GM23338 (cell line): ENCODE results near the gene KIAA1217. TPM values are rescaled to one million over a fixed set of nuclear protein-coding genes. Genes with fewer than 3 reads are reported as not detected.
A peak's percentile ranks its signal among the peaks of the same experiment; 100 is the strongest.

Source experiments
- ATAC-seq: fragments of 200-7000 bp; cut with Tn5 transposase; 3 replicates; pipeline ENCODE4 v1.9.1; 2020
- DNase-seq: peaks from one replicate; pipeline ENCODE4 v3.0.0-alpha.2; 2015; ENCODE audit warnings: low spot score
- H2AFZ ChIP-seq: fragments of 200-600 bp; sonication (generic); 2 replicates; pipeline ENCODE4 v1.8.0; 2016; ENCODE audit warnings: antibody characterized with exemption, mild to moderate bottlenecking, moderate library complexity
- H3F3A ChIP-seq: fragments of 200-600 bp; sonication (generic); replicated peaks from 2 replicates; pipeline ENCODE4 v1.8.0; 2017; ENCODE audit warnings: antibody characterized with exemption, mixed run types, low read depth
- H3K27ac ChIP-seq: fragments of 200-600 bp; sonication (generic); 2 replicates; pipeline ENCODE4 v1.6.1; 2016; ENCODE audit warnings: low read depth
- H3K27me3 ChIP-seq: fragments of 200-600 bp; sonication (generic); 2 replicates; pipeline ENCODE4 v1.8.0; 2016; ENCODE audit warnings: mild to moderate bottlenecking, mixed run types, moderate library complexity; ENCODE audit not compliant: insufficient read depth
- H3K36me3 ChIP-seq: fragments of 200-600 bp; sonication (generic); 2 replicates; pipeline ENCODE4 v1.8.0; 2016; ENCODE audit warnings: mild to moderate bottlenecking; ENCODE audit not compliant: insufficient read depth
- H3K4me1 ChIP-seq: fragments of 200-600 bp; sonication (generic); 2 replicates; pipeline ENCODE4 v1.8.0; 2016; ENCODE audit warnings: mild to moderate bottlenecking, moderate library complexity; ENCODE audit not compliant: insufficient read depth
- H3K4me2 ChIP-seq: fragments of 200-600 bp; sonication (generic); 2 replicates; pipeline ENCODE4 v1.7.1; 2017; ENCODE audit warnings: mixed run types
- H3K4me3 ChIP-seq: fragments of 200-600 bp; sonication (generic); 2 replicates; pipeline ENCODE4 v1.6.1; 2016; ENCODE audit warnings: mixed run types
- H3K79me2 ChIP-seq: fragments of 200-600 bp; sonication (generic); replicated peaks from 2 replicates; pipeline ENCODE4 v1.8.0; 2017; ENCODE audit warnings: mild to moderate bottlenecking; ENCODE audit not compliant: insufficient read depth
- H3K9me2 ChIP-seq: fragments of 200-600 bp; sonication (generic); 2 replicates; pipeline ENCODE4 v1.8.0; 2017; ENCODE audit not compliant: insufficient read depth
- H4K20me1 ChIP-seq: fragments of 200-600 bp; sonication (generic); replicated peaks from 2 replicates; pipeline ENCODE4 v1.8.0; 2017; ENCODE audit warnings: mild to moderate bottlenecking; ENCODE audit not compliant: insufficient read depth
- H3K27ac Mint-ChIP-seq: 2 replicates; pipeline ENCODE4 v1.8.0; 2020; ENCODE audit warnings: inconsistent platforms, mild to moderate bottlenecking, moderate library complexity, mixed read lengths
- H3K27me3 Mint-ChIP-seq: 3 replicates; pipeline ENCODE4 v1.8.0; 2022; ENCODE audit warnings: low read depth, mild to moderate bottlenecking, moderate library complexity, mixed read lengths, inconsistent platforms; ENCODE audit not compliant: insufficient read depth, poor library complexity
- H3K36me3 Mint-ChIP-seq: 3 replicates; pipeline ENCODE4 v1.8.0; 2021; ENCODE audit warnings: low read depth, mild to moderate bottlenecking, inconsistent platforms, moderate library complexity, mixed read lengths
- H3K4me1 Mint-ChIP-seq: 3 replicates; pipeline ENCODE4 v1.8.0; 2020; ENCODE audit warnings: mild to moderate bottlenecking, inconsistent platforms, mixed read lengths
- H3K4me3 Mint-ChIP-seq: 3 replicates; pipeline ENCODE4 v1.8.0; 2021; ENCODE audit warnings: moderate library complexity, mild to moderate bottlenecking, inconsistent platforms, mixed read lengths
- H3K9me3 Mint-ChIP-seq: 3 replicates; pipeline ENCODE4 v1.8.0; 2020; ENCODE audit warnings: moderate library complexity, mild to moderate bottlenecking, inconsistent platforms, mixed read lengths
- CREB1 ChIP-seq: fragments of 250-450 bp; sonication (Bioruptor Pico); IDR thresholded peaks from 2 replicates; pipeline ENCODE4 v1.5.0; 2020; ENCODE audit warnings: low read depth, mild to moderate bottlenecking, moderate library complexity
- CTCF ChIP-seq, 2 experiments: fragments of 200-600 bp in 1 of 2; sonication (generic) in 1 of 2; conservative IDR thresholded peaks; 2 replicates each; pipeline versions ENCODE4 v1.5.1 to v1.6.1; 2016 to 2017; ENCODE audit warnings: antibody characterized with exemption in 2 of 2, low read depth in 2 of 2, mild to moderate bottlenecking in 2 of 2, moderate library complexity in 1 of 2
- EZH2 ChIP-seq: fragments of 200-600 bp; sonication (generic); IDR thresholded peaks from one replicate; pipeline ENCODE4 v1.8.0; 2017; ENCODE audit warnings: antibody characterized with exemption, mild to moderate bottlenecking, low read depth; ENCODE audit not compliant: unreplicated experiment
- EZH2phosphoT487 ChIP-seq: fragments of 200-600 bp; sonication (generic); IDR thresholded peaks from one replicate; pipeline ENCODE4 v1.8.1; 2018; ENCODE audit warnings: antibody characterized with exemption; ENCODE audit not compliant: unreplicated experiment
- JUNB ChIP-seq: IDR thresholded peaks from one replicate; pipeline ENCODE4 v1.6.1; 2016; ENCODE audit warnings: antibody characterized with exemption; ENCODE audit not compliant: unreplicated experiment
- NANOG ChIP-seq: IDR thresholded peaks from 2 replicates; pipeline ENCODE4 v1.6.1; 2016; ENCODE audit warnings: antibody characterized with exemption, borderline replicate concordance
- POLR2AphosphoS5 ChIP-seq: IDR thresholded peaks from 2 replicates; pipeline ENCODE4 v1.6.1; 2016; ENCODE audit warnings: antibody characterized with exemption, low read depth
- ZNF114 ChIP-seq: fragments of 250-450 bp; sonication (Bioruptor Pico); IDR thresholded peaks from 2 replicates; pipeline ENCODE4 v1.5.0; 2020; ENCODE audit warnings: mild to moderate bottlenecking, moderate library complexity
- ZNF331 ChIP-seq: fragments of 250-450 bp; sonication (Bioruptor Pico); IDR thresholded peaks from 2 replicates; pipeline ENCODE4 v1.5.0; 2020; ENCODE audit warnings: low read depth, mild to moderate bottlenecking, moderate library complexity
- polyA plus RNA-seq: library from polyadenylated mRNA; unstranded; fragments of >200 nt; fragmentation: Nextera tagmentation; extraction: Ambion mirVana; gene quantifications from 2 replicates; pipeline ENCODE4 v1.2.1, GENCODE V29; 2016
- total RNA-seq: library from RNA; depleted of rRNA; stranded (reverse); fragments of >200 nt; shearing (Covaris generic); gene quantifications from 2 replicates; pipeline ENCODE4 v1.2.3, GENCODE V29; 2014
- TF ChIP-seq, protein P1 (sequence below): IDR thresholded peaks from one replicate; pipeline ENCODE4 v1.6.1; 2018; ENCODE audit warnings: antibody characterized with exemption; ENCODE audit not compliant: unreplicated experiment
- TF ChIP-seq, protein P2 (sequence below): IDR thresholded peaks from 2 replicates; pipeline ENCODE4 v1.6.1; 2016; ENCODE audit warnings: antibody characterized with exemption

KIAA1217 gene
- total and polyA plus RNA-seq, 2 experiments from 2014 or later: 6.4 to 9.1 TPM

DNA sequence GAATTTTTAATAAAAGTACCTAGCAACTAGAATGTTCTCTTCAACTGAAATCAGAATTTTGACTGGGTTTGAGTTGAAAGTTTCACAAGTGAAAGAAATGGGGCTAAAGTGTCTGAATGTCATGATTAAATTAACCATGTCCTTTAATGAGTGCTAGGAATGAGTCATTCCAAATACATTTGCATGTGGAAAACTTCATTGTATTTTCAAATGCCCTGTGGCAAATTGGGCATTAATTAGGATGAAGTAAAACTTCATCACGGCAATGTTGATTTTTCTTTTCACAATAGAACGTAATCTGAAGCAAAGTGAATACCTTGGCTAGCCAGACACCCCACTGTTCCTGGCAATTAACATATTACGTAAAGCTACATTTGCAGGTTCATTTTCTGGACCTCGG lies 166.6 kb downstream of the KIAA1217 start:
- Histone ChIP-seq H3K79me2 (no peaks in the 10 kb centered on the region), H4K20me1 (no peaks in the 10 kb centered on the region), H3K27ac (no peak overlapping the region), H2AFZ (no peak overlapping the region), H3K4me1 (peaks cover 13% of the 10 kb centered on the region), H3K9me2 (no peaks in the 10 kb centered on the region), H3K4me3 (no peak overlapping the region), H3F3A (no peaks in the 10 kb centered on the region), H3K4me2 (peak overlapping the region; percentile 19; the same call in 1 of the 2 replicates), H3K36me3 (no peaks in the 10 kb centered on the region), H3K27me3 (no peaks in the 10 kb centered on the region)
- H3K9me3 Mint-ChIP-seq: peaks cover 17% of the 10 kb centered on the region; the same call in 2 of the 3 replicates
- H3K27ac Mint-ChIP-seq: no peak overlapping the region
- peaks cover 24% of the 10 kb centered on the region for H3K36me3 Mint-ChIP-seq
- no peak overlapping the region for H3K4me3 Mint-ChIP-seq
- TF ChIP-seq JUNB: no peak
- H3K4me1 Mint-ChIP-seq: peaks cover 12% of the 10 kb centered on the region
- H3K27me3 Mint-ChIP-seq: peaks cover 4% of the 10 kb centered on the region
- DNase-seq (no peak), ATAC-seq (no peak)

DNA sequence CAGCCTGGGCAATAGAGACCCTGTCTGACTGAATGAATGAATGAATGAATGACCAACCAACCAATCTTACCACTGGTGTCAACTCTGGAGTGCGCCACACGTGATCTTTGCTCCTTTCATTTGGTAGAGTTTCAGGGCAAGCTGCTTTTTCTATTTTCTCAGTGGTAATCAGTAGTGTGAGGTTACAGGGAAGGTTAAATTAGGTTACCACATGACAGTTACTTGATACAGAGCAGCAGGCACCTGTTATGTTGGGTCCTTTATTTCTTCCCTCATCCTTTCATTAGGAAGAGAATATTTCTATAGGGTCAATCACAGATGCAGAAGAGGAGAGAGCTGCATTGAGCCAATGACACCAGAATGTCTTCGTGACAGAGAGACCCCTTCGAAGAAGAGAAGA lies 167.8 kb downstream of the KIAA1217 start:
- Histone ChIP-seq H4K20me1 (no peaks in the 10 kb centered on the region), H3K9me2 (no peaks in the 10 kb centered on the region), H3K27me3 (no peaks in the 10 kb centered on the region), H3K4me3 (no peak overlapping the region), H3K4me2 (no peak overlapping the region), H3K4me1 (peaks cover 13% of the 10 kb centered on the region), H3K79me2 (no peaks in the 10 kb centered on the region), H3K36me3 (no peaks in the 10 kb centered on the region), H3F3A (no peaks in the 10 kb centered on the region), H3K27ac (no peak overlapping the region), H2AFZ (no peak overlapping the region)
- ATAC-seq: no peak
- Mint-ChIP-seq H3K9me3 (peaks cover 13% of the 10 kb centered on the region; the same call in 2 of the 3 replicates), H3K4me1 (peaks cover 12% of the 10 kb centered on the region), H3K4me3 (no peak overlapping the region), H3K36me3 (peaks cover 15% of the 10 kb centered on the region), H3K27ac (no peak overlapping the region), H3K27me3 (peaks cover 3% of the 10 kb centered on the region)
- no peak for DNase-seq
- TF ChIP-seq JUNB: no peak
- no peak for TF ChIP-seq ZNF114 (CRISPR knock-in tag)
- TF ChIP-seq NANOG: no peak
- TF ChIP-seq CREB1 (CRISPR knock-in tag): no peak
- no peak for TF ChIP-seq POLR2AphosphoS5
- TF ChIP-seq, protein P1, sequence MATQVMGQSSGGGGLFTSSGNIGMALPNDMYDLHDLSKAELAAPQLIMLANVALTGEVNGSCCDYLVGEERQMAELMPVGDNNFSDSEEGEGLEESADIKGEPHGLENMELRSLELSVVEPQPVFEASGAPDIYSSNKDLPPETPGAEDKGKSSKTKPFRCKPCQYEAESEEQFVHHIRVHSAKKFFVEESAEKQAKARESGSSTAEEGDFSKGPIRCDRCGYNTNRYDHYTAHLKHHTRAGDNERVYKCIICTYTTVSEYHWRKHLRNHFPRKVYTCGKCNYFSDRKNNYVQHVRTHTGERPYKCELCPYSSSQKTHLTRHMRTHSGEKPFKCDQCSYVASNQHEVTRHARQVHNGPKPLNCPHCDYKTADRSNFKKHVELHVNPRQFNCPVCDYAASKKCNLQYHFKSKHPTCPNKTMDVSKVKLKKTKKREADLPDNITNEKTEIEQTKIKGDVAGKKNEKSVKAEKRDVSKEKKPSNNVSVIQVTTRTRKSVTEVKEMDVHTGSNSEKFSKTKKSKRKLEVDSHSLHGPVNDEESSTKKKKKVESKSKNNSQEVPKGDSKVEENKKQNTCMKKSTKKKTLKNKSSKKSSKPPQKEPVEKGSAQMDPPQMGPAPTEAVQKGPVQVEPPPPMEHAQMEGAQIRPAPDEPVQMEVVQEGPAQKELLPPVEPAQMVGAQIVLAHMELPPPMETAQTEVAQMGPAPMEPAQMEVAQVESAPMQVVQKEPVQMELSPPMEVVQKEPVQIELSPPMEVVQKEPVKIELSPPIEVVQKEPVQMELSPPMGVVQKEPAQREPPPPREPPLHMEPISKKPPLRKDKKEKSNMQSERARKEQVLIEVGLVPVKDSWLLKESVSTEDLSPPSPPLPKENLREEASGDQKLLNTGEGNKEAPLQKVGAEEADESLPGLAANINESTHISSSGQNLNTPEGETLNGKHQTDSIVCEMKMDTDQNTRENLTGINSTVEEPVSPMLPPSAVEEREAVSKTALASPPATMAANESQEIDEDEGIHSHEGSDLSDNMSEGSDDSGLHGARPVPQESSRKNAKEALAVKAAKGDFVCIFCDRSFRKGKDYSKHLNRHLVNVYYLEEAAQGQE: no peak
- TF ChIP-seq, protein P2, sequence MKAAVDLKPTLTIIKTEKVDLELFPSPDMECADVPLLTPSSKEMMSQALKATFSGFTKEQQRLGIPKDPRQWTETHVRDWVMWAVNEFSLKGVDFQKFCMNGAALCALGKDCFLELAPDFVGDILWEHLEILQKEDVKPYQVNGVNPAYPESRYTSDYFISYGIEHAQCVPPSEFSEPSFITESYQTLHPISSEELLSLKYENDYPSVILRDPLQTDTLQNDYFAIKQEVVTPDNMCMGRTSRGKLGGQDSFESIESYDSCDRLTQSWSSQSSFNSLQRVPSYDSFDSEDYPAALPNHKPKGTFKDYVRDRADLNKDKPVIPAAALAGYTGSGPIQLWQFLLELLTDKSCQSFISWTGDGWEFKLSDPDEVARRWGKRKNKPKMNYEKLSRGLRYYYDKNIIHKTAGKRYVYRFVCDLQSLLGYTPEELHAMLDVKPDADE: no peak
- no peak for TF ChIP-seq EZH2
- no peak for TF ChIP-seq EZH2phosphoT487
- TF ChIP-seq ZNF331 (CRISPR knock-in tag): no peak
- TF ChIP-seq CTCF (conservative IDR thresholded peaks at IDR 0.05; ENCODE audit: low read depth in 2 of 2): no peak
